IPS-11a (cell line): ENCODE measurements around the gene GCM1.
"Not testable (repeated sequence)": the region's sequence is repeated elsewhere in the genome, so short reads cannot be mapped to it uniquely, and the experiment has no call there.

ENCODE experiments used
- H3K4me3 ChIP-seq: one replicate; pipeline ENCODE4 v1.5.1; 2013; ENCODE audit warnings: low read depth, low read length, control low read depth

The GCM1 gene, protein sequence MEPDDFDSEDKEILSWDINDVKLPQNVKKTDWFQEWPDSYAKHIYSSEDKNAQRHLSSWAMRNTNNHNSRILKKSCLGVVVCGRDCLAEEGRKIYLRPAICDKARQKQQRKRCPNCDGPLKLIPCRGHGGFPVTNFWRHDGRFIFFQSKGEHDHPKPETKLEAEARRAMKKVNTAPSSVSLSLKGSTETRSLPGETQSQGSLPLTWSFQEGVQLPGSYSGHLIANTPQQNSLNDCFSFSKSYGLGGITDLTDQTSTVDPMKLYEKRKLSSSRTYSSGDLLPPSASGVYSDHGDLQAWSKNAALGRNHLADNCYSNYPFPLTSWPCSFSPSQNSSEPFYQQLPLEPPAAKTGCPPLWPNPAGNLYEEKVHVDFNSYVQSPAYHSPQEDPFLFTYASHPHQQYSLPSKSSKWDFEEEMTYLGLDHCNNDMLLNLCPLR

GRCh38 chr6:53148684-53149083 lies at the start of gene GCM1:
GCM1 (minus strand) TSS chr6:53148841; CDS start chr6:53145632, 3,209 bp downstream.
- H3K4me3 ChIP-seq = no peak within 1 kb of the TSS

GRCh38 chr6:53197553-53197952 lies 48.9 kb upstream of the GCM1 start:
- H3K4me3 ChIP-seq = no peak overlapping the region

DNA sequence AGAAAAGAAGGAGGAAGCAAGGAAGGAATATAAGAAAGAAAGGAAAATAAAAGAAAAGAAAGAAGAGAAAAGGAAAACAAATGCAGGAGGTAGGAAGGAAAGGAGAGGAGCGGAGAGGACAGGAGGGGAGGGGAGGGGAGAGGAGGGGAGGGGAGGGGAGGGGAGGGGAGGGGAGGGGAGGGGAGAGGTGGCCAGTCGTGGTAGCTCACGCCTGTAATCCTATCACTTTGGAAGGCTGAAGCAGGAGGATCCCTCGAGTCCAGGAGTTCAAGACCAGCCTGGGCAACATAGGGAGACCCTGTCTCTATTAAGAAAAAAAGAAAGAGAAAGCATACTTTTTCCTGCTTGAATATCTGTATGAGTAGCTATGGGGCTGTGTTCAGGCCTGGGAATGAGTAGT lies 46.4 kb upstream of the GCM1 start:
- H3K4me3 ChIP-seq = no peak overlapping the region

- H3K4me3 ChIP-seq = no peak overlapping the region
Observed at GRCh38 chr6:53192682-53193188, 44.1 kb upstream of the GCM1 start.

DNA sequence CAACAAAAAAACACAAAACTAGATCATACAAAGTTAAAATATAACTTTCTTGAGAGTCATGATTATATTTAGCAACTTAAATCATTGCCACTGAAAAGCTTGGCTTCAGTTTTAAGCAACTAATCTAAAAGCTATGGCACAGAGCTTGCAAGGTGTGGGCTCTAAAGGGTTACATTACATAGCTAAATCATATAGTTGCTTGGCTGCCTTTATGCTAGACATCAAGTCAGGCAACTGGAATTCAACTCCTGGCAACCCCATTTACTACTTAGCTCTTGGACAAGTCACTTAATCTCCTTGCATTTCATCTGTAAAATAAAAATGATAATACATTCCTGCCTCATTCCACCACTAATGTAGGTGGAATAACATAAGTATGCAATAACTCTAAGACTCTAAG lies 40.9 kb upstream of the GCM1 start:
- no peak overlapping the region for H3K4me3 ChIP-seq

DNA sequence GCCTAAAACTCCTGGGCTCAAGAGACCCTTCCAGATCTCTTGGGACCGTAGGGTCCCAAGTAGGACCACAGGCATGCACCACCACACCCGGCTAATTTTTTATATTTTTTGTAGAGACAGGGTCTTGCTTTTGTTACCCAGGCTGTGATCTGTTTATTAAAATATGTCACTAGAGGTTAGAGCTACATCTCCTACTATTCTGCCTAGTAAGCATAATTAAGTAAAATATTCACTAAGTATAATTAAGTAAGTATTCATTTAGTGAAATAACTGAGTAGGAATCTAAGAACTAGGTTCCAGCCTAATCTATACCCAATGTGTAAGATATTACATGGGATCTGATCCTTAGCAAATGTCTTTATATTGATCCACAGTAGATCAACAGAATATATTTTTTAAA lies 40.2 kb upstream of the GCM1 start:
- H3K4me3 ChIP-seq = no peak overlapping the region

DNA sequence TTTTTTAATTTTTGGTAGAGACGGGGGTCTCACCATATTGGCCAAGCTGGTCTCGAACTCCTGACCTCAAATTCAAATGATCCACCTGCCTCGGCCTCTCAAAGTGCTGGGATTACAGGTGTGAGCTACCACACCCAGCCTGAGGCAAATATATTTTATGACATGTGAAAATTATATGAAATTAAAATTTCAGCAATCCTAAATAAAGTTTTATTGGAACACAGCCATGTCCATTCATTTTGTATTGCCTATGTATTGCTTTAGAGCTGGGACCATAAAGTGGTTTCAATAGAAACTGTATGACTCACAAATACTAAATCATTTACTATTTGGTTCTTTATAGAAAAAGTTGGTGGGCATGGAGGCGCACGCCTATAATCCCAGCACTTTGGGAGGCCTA lies 32.0 kb upstream of the GCM1 start:
- H3K4me3 ChIP-seq = no peak overlapping the region

DNA sequence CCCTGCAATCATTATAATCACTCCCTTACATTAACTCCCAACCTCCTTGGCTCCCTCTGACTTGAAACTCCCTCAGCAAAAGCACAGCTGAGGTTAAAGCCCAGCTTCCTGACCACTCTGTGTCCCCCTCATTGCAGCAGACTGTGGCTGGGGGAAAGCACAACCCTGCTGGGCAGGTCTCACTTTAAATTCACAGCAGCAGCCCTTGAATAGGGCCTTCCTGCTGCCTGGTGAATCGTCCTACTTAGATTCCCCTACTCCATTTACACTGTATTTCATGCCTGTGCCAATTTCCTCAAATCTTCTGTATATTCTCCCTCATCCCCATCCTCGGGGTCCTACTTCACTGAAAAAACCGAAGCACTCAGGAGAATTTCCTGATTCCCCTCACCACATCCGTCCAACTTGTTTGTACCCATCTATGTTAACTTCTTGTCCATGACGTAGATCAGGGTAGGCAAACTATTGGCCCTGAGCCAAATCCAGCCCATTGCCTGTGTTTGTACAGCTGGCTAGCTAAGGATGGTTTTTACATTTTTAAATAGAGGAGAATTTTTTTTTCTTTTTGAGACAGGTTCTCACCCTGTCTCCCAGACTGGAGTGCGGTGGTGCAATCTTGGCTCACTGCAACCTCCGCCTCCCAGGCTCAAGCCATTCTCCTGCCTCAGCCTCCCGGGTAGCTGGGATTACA lies 31.5 kb upstream of the GCM1 start:
- no peak overlapping the region for H3K4me3 ChIP-seq

DNA sequence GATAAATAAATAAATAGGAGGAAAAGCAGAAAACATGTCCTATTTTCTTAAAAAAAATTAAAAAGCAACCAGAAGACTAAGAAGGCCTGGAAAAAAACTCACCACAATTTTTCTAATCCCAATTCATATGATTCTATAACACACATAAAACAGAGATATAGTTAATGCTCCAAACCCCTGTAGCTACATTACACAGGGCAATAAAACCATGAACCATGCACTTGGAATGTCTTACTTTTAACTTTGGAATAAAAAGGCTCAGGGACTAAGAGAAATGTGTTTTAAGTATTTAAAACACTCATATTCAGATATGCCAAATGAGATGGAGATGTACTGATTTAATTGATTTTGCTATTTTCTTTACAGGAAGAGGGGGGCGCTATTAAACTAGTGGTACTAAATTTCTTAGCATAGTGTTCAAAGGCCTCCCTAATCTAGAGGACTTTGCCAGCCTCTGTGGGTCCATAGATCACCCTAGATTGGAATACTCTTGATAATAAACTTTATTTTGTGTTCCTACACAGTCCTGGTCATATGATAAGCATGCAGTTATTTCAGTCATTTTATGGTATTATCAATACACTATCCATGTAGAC lies 30.3 kb upstream of the GCM1 start:
- no peak overlapping the region for H3K4me3 ChIP-seq

GRCh38 chr6:53175027-53175426 lies 26.4 kb upstream of the GCM1 start:
- no peak overlapping the region for H3K4me3 ChIP-seq

DNA sequence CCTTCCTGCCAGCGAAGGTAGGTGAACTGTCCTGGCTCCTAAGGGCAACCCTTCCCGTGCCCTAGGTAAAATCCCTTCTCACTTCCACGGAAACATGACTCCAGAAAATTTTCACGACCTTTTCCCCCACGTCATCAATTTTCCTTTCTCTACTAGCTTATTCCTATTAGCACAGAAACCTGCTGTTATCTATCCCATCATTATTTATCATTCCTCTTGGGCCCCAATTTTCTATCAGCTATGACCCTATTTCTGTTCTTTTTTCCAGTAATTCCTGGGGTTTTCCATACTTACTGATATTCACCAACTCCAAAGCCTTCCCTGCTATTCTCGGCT lies 23.8 kb upstream of the GCM1 start:
- no peak overlapping the region for H3K4me3 ChIP-seq

- no peak overlapping the region for H3K4me3 ChIP-seq
Observed at GRCh38 chr6:53171605-53172467, 23.2 kb upstream of the GCM1 start.

DNA sequence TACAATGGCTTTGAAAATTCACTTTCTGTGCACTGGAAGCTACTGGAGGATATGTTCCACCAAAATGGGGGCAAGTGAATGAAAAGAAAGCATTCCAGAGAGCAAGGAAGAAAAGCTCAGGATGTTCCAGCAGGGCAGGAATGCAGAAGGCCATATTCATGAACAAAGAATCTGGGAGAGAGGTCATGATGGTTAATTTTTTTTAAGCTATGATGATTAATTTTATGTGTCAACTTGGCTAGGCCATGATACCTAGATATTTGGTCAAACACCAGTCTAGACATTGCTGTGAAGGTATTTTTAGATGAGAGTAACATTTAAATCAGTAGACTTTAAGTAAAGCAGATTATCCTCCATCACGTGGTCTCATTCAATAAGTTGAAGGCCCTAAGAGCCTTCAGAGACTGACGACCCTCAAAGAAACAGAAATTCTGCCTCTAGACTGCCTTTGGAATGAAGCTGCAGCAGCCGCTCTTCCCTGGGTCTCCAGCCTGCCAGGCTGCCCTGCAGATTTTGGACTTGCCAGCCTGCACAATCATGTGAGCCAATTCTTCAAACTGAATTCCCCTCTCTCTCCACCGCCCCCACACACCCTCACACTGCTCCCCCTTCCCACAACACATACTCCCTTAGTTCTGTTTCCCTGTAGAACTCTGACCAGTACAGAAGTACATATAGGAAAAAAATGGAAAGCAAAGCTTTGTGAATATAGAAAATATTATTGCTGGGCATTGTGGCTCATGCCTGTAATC lies 20.1 kb upstream of the GCM1 start:
- H3K4me3 ChIP-seq = no peak overlapping the region

- H3K4me3 ChIP-seq = no peak overlapping the region
Observed at GRCh38 chr6:53165293-53165692, 16.7 kb upstream of the GCM1 start.

- H3K4me3 ChIP-seq = no peak overlapping the region
Observed at GRCh38 chr6:53162606-53163005, 14.0 kb upstream of the GCM1 start.

- H3K4me3 ChIP-seq = no peak overlapping the region
Observed at GRCh38 chr6:53161481-53162009, 12.9 kb upstream of the GCM1 start.

DNA sequence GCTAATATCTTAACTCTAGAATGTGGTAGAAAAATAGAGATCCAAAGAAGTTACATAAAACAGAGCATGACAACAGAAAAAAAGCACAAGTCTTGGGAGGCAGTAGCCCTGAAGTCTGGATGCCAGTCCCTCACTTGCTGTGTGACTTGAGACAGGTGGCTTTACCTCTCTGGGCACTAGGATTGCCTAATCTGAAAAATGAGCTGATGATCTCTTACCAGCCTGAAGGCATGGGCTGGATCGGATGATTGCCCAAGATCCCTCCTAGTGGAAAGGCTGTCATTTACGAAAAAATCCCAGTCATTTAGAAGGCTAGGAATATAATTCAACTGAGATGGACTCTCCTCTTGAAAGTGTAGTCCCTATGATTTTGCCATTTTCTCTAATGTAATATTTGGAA lies 10.9 kb upstream of the GCM1 start:
- H3K4me3 ChIP-seq = no peak overlapping the region

DNA sequence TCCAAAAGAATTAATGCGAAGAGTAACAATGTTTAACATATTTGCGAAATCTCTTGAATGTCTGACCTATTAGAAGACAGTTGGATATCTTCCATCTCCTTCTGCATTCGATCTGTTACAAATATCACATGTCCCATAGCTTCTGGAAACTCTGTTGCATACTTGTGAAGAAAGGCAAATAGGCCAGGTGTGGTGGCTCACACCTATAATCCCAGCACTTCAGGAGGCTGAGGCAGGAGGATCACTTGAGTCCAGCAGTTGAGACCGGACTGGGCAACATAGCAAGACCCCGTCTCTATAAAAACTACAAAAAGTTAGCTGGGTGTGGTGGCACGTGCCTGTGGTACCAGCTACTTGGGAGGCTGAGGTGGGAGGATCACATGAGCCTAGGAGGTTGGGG lies 9.4 kb upstream of the GCM1 start:
- not testable (repeated sequence) for H3K4me3 ChIP-seq

- not testable (repeated sequence) for H3K4me3 ChIP-seq
Observed at GRCh38 chr6:53155279-53155678, 6.6 kb upstream of the GCM1 start.

DNA sequence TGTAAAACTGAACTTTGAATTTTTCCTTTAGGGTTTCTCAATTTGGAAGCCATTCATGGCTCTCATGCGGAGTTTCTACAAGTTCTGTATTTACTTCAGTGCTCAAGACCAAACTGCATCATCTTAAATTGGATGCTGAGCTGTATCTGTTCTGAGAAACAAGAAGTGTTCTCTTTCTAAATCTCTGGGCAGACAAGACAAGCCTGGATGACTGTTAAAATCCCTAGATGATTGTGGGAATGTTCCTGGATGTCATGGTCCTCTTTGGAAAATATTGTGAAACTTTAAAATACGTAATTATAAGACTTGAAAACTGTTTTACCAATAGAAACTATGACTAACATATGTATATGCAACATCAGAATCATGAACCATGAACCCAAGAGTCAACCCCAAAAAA lies 6.2 kb upstream of the GCM1 start:
- H3K4me3 ChIP-seq = no peak overlapping the region
